Measurements from ENCODE around the gene ASB7.

- TF ChIP-seq, protein P1, sequence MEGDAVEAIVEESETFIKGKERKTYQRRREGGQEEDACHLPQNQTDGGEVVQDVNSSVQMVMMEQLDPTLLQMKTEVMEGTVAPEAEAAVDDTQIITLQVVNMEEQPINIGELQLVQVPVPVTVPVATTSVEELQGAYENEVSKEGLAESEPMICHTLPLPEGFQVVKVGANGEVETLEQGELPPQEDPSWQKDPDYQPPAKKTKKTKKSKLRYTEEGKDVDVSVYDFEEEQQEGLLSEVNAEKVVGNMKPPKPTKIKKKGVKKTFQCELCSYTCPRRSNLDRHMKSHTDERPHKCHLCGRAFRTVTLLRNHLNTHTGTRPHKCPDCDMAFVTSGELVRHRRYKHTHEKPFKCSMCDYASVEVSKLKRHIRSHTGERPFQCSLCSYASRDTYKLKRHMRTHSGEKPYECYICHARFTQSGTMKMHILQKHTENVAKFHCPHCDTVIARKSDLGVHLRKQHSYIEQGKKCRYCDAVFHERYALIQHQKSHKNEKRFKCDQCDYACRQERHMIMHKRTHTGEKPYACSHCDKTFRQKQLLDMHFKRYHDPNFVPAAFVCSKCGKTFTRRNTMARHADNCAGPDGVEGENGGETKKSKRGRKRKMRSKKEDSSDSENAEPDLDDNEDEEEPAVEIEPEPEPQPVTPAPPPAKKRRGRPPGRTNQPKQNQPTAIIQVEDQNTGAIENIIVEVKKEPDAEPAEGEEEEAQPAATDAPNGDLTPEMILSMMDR (conservative IDR thresholded peaks at IDR 0.05; ENCODE audit: low read depth in 2 of 2), result no peak
- TF ChIP-seq REST (IDR thresholded peaks at IDR 0.05; ENCODE audit: unreplicated experiment) (no peak), EZH2phosphoT487 (IDR thresholded peaks at IDR 0.05; ENCODE audit: unreplicated experiment) (no peak), EZH2 (IDR thresholded peaks at IDR 0.05; ENCODE audit: low read depth, unreplicated experiment) (no peak), POLR2AphosphoS5 (IDR thresholded peaks at IDR 0.05; ENCODE audit: low read depth) (no peak), STAT1 (IDR thresholded peaks at IDR 0.05; ENCODE audit: unreplicated experiment) (no peak), CREB1 (CRISPR knock-in tag; IDR thresholded peaks at IDR 0.05; ENCODE audit: low read depth) (no peak), JUNB (IDR thresholded peaks at IDR 0.05; ENCODE audit: unreplicated experiment) (no peak), ZNF331 (CRISPR knock-in tag; IDR thresholded peaks at IDR 0.05; ENCODE audit: low read depth) (no peak), ETS1 (IDR thresholded peaks at IDR 0.05) (no peak), ZNF114 (CRISPR knock-in tag; IDR thresholded peaks at IDR 0.05) (no peak)
Observed at GRCh38 chr15:100613208-100613607, 10.8 kb downstream of the ASB7 start.

Measured in GM23338 (cell line).